Measurements from ENCODE around the gene PPID.
"Not testable (repeated sequence)": the region's sequence is repeated elsewhere in the genome, so short reads cannot be mapped to it uniquely, and the experiment has no call there.

The PPID gene

GRCh38 chr4:158729716-158730559 lies 6.7 kb upstream of the PPID start:
- peak; percentile 25 for DNase-seq (ENCODE audit: low read depth)

- DNase-seq (ENCODE audit: low read depth) = no peak
Measured at GRCh38 chr4:158728236-158728635, 5.0 kb upstream of the PPID start.

DNA sequence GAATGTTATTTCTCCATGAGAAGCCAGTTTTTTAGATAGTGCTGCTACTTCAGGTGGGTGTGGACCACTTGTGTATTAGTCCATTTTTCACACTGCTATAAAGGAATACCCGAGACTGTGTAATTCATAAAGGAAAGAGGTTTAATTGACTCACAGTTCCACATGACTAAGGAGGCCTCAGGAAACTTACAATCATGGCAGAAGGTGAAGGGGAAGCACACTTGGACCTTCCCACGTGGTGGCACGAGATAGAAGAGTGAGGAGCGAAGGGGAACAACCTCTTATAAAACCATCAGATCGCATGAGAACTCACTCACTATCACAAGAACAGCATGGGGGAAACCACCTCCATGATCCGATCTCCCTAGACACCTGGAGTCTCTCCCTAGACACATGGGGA lies 3.4 kb upstream of the PPID start:
- no peak for DNase-seq (ENCODE audit: low read depth)

GRCh38 chr4:158724637-158725036 lies 1.4 kb upstream of the PPID start:
- DNase-seq (ENCODE audit: low read depth) = no peak

DNA sequence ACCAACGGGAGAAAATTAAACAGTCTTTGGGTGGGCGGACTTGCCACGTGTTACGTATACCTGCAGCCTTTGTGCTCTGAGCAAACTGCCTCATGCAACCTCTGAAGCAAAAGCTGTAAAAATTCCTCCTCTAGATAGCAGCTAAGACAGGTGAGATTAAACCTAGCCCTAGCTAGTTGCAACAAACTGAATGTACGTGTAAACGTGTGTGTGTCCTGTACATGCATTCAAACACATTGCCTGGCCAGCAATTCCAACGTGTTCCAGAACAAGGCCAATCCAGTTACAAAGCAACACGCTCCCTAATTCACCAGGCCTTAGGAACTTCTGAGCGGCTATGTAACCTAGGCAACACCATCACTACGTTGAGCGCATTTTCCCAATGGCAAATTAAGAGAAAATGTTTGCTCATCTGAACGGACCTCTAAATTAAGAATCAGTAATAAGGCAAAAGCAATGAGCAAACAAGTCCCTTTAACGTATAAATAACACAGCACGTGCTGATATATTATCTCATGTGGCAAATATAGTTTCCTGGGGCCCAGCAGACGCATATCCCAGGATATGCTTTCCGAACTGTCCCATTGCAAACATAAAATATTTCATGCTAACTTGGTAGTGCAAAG lies 792 bp downstream of the PPID start:
- no peak for DNase-seq (ENCODE audit: low read depth)

DNA sequence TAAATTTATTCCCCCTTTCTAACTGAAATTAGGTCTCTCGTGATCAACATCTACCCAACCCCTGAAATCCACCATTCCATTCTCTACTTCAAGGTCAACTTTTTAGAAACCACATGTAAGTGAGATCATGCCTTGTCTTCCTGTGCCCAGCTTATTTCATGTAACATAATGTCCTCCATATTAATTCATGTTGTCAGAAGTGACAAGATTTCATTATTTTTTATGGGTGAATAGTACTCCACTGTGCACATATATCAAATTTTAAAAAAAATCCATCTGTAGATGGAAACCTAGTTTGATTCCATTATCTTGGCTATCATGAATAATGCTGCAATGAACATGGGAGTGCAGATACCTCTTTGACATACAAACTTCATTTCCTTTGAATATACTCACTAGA lies 1.5 kb downstream of the PPID start:
- DNase-seq (ENCODE audit: low read depth) = no peak

- no peak for DNase-seq (ENCODE audit: low read depth)
Measured at GRCh38 chr4:158715802-158716201, 7.4 kb downstream of the PPID start.

DNA sequence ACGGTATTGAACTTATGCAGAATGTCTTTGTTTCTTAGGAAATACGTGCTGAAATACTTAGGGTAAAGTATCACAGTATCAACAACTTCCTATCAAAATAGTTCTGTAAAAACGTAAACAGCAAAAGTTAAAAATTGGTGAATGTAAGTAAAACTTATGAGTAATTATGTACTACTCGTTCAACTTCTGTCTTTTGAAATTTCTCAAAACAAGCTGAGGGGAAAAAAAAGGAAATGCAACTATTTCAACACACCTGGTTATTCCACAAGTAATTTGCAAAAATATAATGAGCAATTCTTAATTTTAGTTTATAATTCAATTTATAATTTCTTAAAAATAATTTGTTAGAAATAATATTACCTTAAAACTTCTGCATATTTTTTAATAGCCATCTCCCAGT lies 8.3 kb downstream of the PPID start:
- DNase-seq (ENCODE audit: low read depth) = no peak

DNA sequence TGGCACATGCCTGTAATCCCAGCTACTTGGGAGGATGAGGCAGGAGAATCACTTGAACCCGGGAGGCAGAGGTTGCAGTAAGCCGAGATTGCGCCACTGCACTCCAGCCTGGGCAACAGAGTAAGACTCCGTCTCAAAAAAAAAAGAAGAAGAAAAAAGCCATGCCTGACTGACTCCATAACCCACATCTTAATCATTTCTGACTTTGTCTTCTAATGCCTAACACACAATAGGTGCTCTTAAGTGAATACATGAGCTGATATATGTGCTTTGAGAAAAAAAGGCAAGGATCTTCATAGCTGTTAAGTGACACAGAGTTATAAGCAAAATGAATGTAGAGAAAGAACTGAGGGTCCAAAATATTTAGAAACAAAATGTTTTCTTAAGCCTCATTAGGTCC lies 10.6 kb downstream of the PPID start:
- not testable (repeated sequence) for DNase-seq (ENCODE audit: low read depth)

GRCh38 chr4:158710814-158711213 lies 12.4 kb downstream of the PPID start:
- DNase-seq (ENCODE audit: low read depth) = no peak

DNA sequence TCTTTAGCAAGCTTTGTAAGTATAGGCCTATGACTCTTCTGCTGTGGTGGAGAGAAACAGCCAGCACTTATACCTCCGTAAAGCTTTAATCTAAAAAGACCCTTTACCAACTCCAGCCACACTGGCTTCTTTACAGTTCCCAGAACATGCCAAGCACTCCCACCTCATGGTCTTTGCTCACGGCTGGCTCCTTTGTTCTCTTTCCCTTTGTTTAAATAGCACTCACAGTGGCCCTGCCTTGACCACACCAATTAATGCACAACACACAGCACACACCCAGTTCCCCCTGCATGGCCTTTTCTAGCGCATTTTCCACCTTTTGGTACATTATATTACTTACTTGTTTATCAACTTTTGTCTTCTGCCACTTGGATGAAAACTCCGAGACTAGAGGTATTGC lies 18.9 kb downstream of the PPID start:
- no peak for DNase-seq (ENCODE audit: low read depth)

GRCh38 chr4:158688813-158689212 lies 34.4 kb downstream of the PPID start:
- DNase-seq (ENCODE audit: low read depth) = no peak

GRCh38 chr4:158682066-158682465 lies 41.1 kb downstream of the PPID start:
- DNase-seq (ENCODE audit: low read depth) = no peak

GRCh38 chr4:158681629-158682028 lies 41.6 kb downstream of the PPID start:
- no peak for DNase-seq (ENCODE audit: low read depth)

GRCh38 chr4:158678767-158679166 lies 44.4 kb downstream of the PPID start:
- no peak for DNase-seq (ENCODE audit: low read depth)

DNA sequence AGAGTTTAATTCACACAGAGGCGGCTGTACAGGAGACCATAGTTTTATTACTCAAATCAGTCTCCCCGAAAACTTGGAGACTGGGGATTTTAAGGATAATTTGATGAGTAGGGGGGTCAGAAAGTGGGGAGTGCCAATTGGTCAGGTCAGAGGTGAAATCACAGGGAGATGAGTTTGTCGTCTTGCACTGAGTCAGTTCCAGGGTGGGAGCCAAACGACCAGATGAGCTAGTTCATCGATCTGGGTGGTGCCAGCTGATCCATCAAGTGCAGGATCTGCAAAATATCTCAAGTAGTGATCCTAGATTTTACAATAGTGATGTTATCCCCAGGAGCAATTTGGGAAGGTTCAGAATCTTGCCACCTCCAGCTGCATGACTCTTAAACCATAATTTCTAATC lies 47.1 kb downstream of the PPID start:
- no peak for DNase-seq (ENCODE audit: low read depth)

DNA sequence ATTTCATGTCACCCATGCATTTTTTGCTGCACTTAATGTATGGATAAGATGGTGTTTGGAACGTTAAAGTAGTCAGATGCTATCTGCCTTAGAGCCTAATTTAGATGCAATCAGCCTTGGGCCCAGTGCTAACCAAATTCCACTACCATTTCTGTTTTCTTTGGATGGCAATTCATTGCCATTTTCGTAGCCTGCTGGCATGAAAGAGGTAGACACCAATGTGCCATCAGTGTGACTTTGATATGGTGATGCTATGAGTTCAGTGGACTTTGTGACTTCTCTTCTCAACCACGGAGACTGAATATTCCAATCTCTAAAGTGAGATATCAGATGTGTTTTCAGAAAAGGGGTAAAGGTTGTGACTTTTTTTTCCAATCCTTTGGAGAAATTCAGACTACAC lies 49.6 kb downstream of the PPID start:
- DNase-seq (ENCODE audit: low read depth) = no peak

DNA sequence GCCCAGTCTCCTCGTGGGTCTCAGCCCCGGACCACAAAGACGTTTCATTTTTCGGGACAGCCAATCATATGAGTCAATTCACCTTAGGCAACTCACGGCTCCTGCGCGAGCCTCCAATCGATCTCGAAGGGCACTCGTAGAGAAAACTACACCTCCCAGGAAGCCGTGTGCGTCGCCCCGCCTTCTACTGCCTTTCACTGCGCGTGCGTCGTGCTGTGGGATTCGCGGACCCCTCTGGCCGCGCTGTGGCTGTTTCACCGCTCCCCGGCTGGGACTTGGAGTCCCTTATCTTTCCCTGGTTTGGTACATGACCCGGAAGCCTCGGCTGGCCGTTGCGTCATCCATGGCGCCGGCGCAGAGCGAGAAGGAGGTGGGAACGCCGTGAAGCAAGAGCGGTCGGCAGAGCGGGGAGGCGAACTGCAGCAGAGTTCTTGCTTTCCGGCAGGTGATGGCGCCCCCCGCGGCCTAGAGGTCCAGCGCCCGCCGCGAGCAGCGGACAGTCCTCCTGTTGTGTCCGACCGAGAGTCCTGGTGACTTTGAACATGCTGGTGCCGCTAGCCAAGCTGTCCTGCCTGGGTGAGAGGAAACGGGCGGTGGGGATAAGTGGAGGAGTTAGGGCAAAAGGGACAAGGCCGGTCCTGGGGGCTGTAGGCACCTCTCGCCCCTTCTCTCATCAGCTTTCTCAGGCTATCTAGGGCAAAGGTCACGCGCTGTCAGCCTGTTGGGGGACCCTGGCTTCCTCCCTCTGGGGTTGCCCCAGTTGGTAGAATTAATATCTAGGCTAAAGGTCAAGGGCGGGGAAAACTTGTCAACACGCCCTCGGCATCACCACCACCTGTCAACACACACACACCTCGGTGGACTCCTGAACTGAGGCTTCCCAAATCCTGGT lies 51.0 kb downstream of the PPID start, which contains the start of gene ETFDH:
ETFDH (plus strand) TSS at position 382 of the 892 bp plus-strand sequence; CDS start at position 543, 161 bp downstream.
- peak; percentile 98 for DNase-seq (ENCODE audit: low read depth)

- no peak for DNase-seq (ENCODE audit: low read depth)
Measured at GRCh38 chr4:158671665-158671914, 51.6 kb downstream of the PPID start, which contains the start of gene C4orf46. TSS of gene C4orf46 (minus strand) at chr4:158671887. CDS start at chr4:158671801, 86 bp downstream.

DNA sequence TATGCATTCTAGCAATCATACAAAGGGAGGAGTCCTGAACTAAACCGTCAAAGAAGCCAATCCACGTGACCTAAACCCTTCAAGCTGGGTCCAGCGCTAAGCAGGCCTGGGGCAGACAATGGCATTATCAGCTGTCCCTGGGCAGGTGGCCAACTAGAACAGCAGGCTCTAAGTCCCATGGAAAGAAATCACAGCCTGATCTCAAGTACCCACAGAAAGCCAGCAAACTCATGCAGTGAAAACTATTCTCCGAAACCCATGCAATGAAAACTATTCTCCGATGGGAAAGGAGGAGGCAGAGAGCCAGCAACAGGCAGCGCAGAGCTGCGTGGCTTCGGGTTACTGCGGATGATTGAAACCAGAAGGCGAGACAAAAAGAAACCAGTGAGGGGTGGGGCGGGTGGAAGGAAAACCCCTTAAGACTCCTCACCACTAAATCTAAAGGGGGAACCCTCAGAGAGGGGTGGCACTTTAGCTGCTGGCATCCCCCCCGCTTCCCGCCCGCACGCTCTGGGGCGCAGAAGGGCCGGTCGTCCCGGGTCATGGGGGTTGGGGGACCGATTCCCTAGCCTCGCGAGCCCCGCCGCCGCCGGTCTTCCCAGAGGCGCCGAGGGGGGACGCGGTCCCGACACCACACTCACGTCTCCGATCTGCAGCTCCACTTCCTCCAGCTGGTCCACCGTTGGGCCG lies 52.1 kb downstream of the PPID start:
- DNase-seq (ENCODE audit: low read depth) = peak; percentile 61

DNA sequence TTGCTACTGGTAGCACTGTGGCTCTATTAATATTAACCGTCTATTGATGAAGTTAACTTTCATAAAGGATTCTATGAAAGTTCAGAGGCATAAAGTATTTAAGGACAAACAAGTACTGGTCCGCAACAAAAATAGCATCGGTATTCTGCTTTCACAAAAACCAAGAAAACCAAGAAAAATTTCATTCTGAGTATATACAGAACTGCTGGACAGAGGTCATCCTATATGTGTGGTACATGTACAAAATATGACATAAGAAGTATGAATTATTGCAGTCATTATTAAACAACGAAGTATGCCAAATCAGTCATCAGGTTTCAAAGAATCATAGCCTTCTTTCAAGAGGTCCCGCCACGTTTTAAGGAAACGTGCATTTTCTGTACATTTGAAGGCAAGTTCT lies 53.9 kb downstream of the PPID start:
- no peak for DNase-seq (ENCODE audit: low read depth)

DNA sequence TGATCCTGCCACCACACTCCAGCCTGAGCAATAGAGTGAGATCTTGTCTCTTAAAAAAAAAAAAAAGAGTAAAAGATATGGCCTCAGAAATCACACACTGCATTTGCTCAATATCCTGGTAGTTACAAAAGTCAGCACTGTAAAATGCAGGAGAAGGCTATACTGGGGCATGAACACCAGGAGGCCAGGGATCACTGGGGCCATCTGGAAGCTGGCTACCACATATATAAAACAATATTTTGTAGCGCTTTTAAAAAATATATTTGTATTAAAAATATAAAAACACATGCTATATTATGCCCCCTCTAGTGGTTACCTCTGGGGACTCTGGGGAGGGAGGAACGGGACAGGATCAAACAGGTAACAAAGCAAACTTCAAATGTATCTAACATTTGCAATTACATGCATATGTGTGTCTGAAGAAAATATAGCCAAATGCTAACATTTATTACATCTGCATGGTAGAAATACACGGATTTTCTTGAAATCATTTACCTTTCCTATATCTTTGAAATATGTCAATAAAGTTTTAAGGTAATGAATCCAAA lies 55.5 kb downstream of the PPID start:
- no peak for DNase-seq (ENCODE audit: low read depth)
